SK-N-SH (cell line): ENCODE data around the gene LRTM2. TPM values are rescaled to one million over a fixed set of nuclear protein-coding genes. Genes with fewer than 3 reads are reported as not detected.

ENCODE experiments used
- CTCF ChIA-PET: fragments of 300-600, 350-600 bp; formaldehyde crosslinking; extraction: SDS; loops from one replicate; lab custom pipeline; 2021; lab: Yijun Ruan, JAX
- POLR2A ChIA-PET: fragments of 350-600 bp; sonication (Branson Sonifier 250); formaldehyde crosslinking; extraction: SDS; loops from one replicate; lab custom pipeline; 2020; ENCODE audit warnings: antibody characterized with exemption, inconsistent platforms; lab: Yijun Ruan, JAX
- DNase-seq: peaks from one replicate; pipeline ENCODE4 v3.0.0; 2012
- H2AFZ ChIP-seq: fragments of 200-600 bp; sonication (generic); 2 replicates; pipeline ENCODE4 v1.8.1; 2016; ENCODE audit warnings: antibody characterized with exemption, mild to moderate bottlenecking, low read depth
- H3F3A ChIP-seq: fragments of 200-600 bp; sonication (generic); replicated peaks from 2 replicates; pipeline ENCODE3; 2016; ENCODE audit warnings: antibody characterized with exemption, mild to moderate bottlenecking; ENCODE audit not compliant: insufficient read depth
- H3K27ac ChIP-seq, 2 experiments: fragments of 200-500 bp in 1 of 2; fragments of 200-600 bp in 1 of 2; sonication (Bioruptor generic) in 1 of 2; sonication (generic), shearing (Covaris generic) in 1 of 2; 2 replicates each; pipeline versions ENCODE4 v1.5.1 to v1.6.1; 2014 to 2016; ENCODE audit warnings: low read depth in 2 of 2, inconsistent platforms in 1 of 2, low read length in 1 of 2, mild to moderate bottlenecking in 1 of 2, mixed read lengths in 1 of 2
- H3K27me3 ChIP-seq: fragments of 200-600 bp; sonication (generic), shearing (Covaris generic); 2 replicates; pipeline ENCODE4 v1.6.1; 2016; ENCODE audit warnings: mixed run types; ENCODE audit not compliant: insufficient read depth
- H3K36me3 ChIP-seq, 2 experiments: fragments of 200-500 bp in 1 of 2; fragments of 200-600 bp in 1 of 2; sonication (Bioruptor generic) in 1 of 2; sonication (generic) in 1 of 2; replicated peaks in 1 of 2; 2 replicates each; pipeline versions ENCODE3 to v1.5.1; 2014 to 2016; ENCODE audit warnings: low read length in 1 of 2, mild to moderate bottlenecking in 1 of 2; ENCODE audit not compliant: insufficient read depth in 2 of 2, control insufficient read depth in 1 of 2
- H3K4me1 ChIP-seq, 2 experiments: fragments of 200-500 bp in 1 of 2; fragments of 200-600 bp in 1 of 2; sonication (Bioruptor generic) in 1 of 2; sonication (generic), shearing (Covaris generic) in 1 of 2; 2 replicates each; pipeline versions ENCODE4 v1.5.1 to v1.6.1; 2014 to 2016; ENCODE audit warnings: low read depth in 1 of 2, low read length in 1 of 2, mixed run types in 1 of 2; ENCODE audit not compliant: insufficient read depth in 2 of 2, control insufficient read depth in 1 of 2
- H3K4me2 ChIP-seq: fragments of 200-600 bp; sonication (generic), shearing (Covaris generic); 2 replicates; pipeline ENCODE4 v1.6.1; 2017; ENCODE audit warnings: mixed run types
- H3K4me3 ChIP-seq, 2 experiments: fragments of 200-500 bp in 1 of 2; fragments of 200-600 bp in 1 of 2; sonication (Bioruptor generic) in 1 of 2; sonication (generic), shearing (Covaris generic) in 1 of 2; 2 replicates each; pipeline versions ENCODE4 v1.5.1 to v1.8.1; 2014 to 2016; ENCODE audit warnings: low read depth in 2 of 2, inconsistent platforms in 1 of 2, low read length in 1 of 2, mild to moderate bottlenecking in 1 of 2, mixed read lengths in 1 of 2, moderate library complexity in 1 of 2
- H3K79me2 ChIP-seq: fragments of 200-600 bp; sonication (generic); 2 replicates; pipeline ENCODE4 v1.8.1; 2017; ENCODE audit warnings: mild to moderate bottlenecking; ENCODE audit not compliant: insufficient read depth
- H3K9ac ChIP-seq: fragments of 200-600 bp; sonication (generic); 2 replicates; pipeline ENCODE4 v1.6.1; 2017; ENCODE audit warnings: mixed run types
- H3K9me2 ChIP-seq: fragments of 200-600 bp; sonication (generic); 2 replicates; pipeline ENCODE4 v1.6.1; 2017; ENCODE audit warnings: mixed run types
- H3K9me3 ChIP-seq: fragments of 200-600 bp; sonication (generic); 2 replicates; pipeline ENCODE4 v1.6.1; 2017; ENCODE audit warnings: mixed run types, mild to moderate bottlenecking, moderate library complexity
- H4K20me1 ChIP-seq: fragments of 200-600 bp; sonication (generic); 2 replicates; pipeline ENCODE4 v1.6.1; 2017; ENCODE audit warnings: mild to moderate bottlenecking, mixed run types; ENCODE audit not compliant: insufficient read depth
- CHD2 ChIP-seq: fragments of 150-350 bp; IDR thresholded peaks from 2 replicates; pipeline ENCODE4 v1.6.1; 2018; ENCODE audit warnings: low read length; ENCODE audit not compliant: partially characterized antibody
- CTCF ChIP-seq: fragments of 200-600 bp; sonication (generic); IDR thresholded peaks from 2 replicates; pipeline ENCODE4 v1.6.1; 2017; ENCODE audit warnings: antibody characterized with exemption, mild to moderate bottlenecking, moderate library complexity
- ELF1 ChIP-seq: IDR thresholded peaks from 2 replicates; pipeline ENCODE4 v1.4.0; 2012
- EP300 ChIP-seq, 2 experiments: IDR thresholded peaks; 2 replicates each; pipeline versions ENCODE4 v1.4.0 to v1.6.1; 2012; ENCODE audit warnings: borderline replicate concordance in 1 of 2, low read depth in 1 of 2, low read length in 1 of 2
- FOSL2 ChIP-seq: IDR thresholded peaks from 2 replicates; pipeline ENCODE4 v1.4.0; 2012; ENCODE audit warnings: low read depth, mild to moderate bottlenecking, moderate library complexity, borderline replicate concordance
- FOXJ3 ChIP-seq: sonication (generic); formaldehyde crosslinking; IDR thresholded peaks from 2 replicates; pipeline ENCODE4 v1.5.1; 2020; ENCODE audit warnings: mild to moderate bottlenecking, missing genetic modification reagents
- FOXM1 ChIP-seq: IDR thresholded peaks from 2 replicates; pipeline ENCODE4 v1.4.0; 2012; ENCODE audit warnings: low read depth, mild to moderate bottlenecking
- GATA2 ChIP-seq: sonication (generic); formaldehyde crosslinking; IDR thresholded peaks from 2 replicates; pipeline ENCODE4 v1.5.0; 2020; ENCODE audit warnings: mild to moderate bottlenecking, missing genetic modification reagents
- NFIC ChIP-seq: IDR thresholded peaks from 2 replicates; pipeline ENCODE4 v1.4.0; 2012; ENCODE audit warnings: borderline replicate concordance
- POLR2AphosphoS5 ChIP-seq: IDR thresholded peaks from 2 replicates; pipeline ENCODE4 v1.6.1; 2012; ENCODE audit warnings: low read depth, low read length
- RAD21 ChIP-seq: IDR thresholded peaks from 2 replicates; pipeline ENCODE4 v1.6.1; 2012; ENCODE audit warnings: mild to moderate bottlenecking, low read length
- RCOR1 ChIP-seq: fragments of 150-350 bp; IDR thresholded peaks from 2 replicates; pipeline ENCODE4 v1.6.1; 2017; ENCODE audit warnings: antibody characterized with exemption, low read length
- REST ChIP-seq: IDR thresholded peaks from 2 replicates; pipeline ENCODE4 v1.6.1; 2012; ENCODE audit warnings: mild to moderate bottlenecking, low read depth, low read length, moderate library complexity
- RFX5 ChIP-seq: IDR thresholded peaks from 2 replicates; pipeline ENCODE4 v1.6.1; 2012; ENCODE audit warnings: mild to moderate bottlenecking, improper control_type of control experiment, low read length
- SIN3A ChIP-seq: IDR thresholded peaks from 2 replicates; pipeline ENCODE4 v1.6.1; 2012; ENCODE audit warnings: low read depth, mild to moderate bottlenecking, low read length, moderate library complexity, borderline replicate concordance
- TCF12 ChIP-seq: IDR thresholded peaks from 2 replicates; pipeline ENCODE4 v1.4.0; 2012
- TEAD4 ChIP-seq: IDR thresholded peaks from 2 replicates; pipeline ENCODE4 v1.4.0; 2012; ENCODE audit warnings: mild to moderate bottlenecking, borderline replicate concordance; ENCODE audit not compliant: insufficient read depth
- USF2 ChIP-seq: fragments of 150-350 bp; IDR thresholded peaks from 2 replicates; pipeline ENCODE4 v1.6.1; 2017; ENCODE audit warnings: antibody characterized with exemption, low read length, low read depth, borderline replicate concordance
- WGBS: methylation state at CpG from one replicate; pipeline ENCODE4 v1.1.6; 2017; ENCODE audit warnings: low lambda C conversion rate; 5-methylcytosine and 5-hydroxymethylcytosine counted together
- polyA plus RNA-seq, 3 experiments: library from polyadenylated mRNA; depleted of rRNA; stranded (reverse); fragments of >200 nt; gene quantifications; 2 replicates each; pipeline ENCODE4 v1.2.3, GENCODE V29; 2012

Gene LRTM2
- polyA plus RNA-seq, 1 of the 3 experiments (the other 2 are of a cell fraction): not detected

GRCh38 chr12:1805441-1806081 lies 14.8 kb upstream of the LRTM2 start:
- ChIA-PET POLR2A (no interaction called here), CTCF (interaction anchor here (1.0 to 17.5 kb wide), 3 partner anchors 10 to 134 kb away, joined by 3 to 349 read pairs (median 3); no protein-coding TSS in a partner anchor)

GRCh38 chr12:1806301-1807086 lies 13.9 kb upstream of the LRTM2 start:
- H2AFZ ChIP-seq: no peak overlapping the region
- CTCF ChIA-PET: interaction anchor here (1.1 to 17.5 kb wide), 2 partner anchors 10 to 133 kb away, joined by 6 to 349 read pairs; no protein-coding TSS in a partner anchor
- WGBS: 79% methylated on average over 5 of the region's 7 CpGs
- TF ChIP-seq CHD2 (no peak), USF2 (no peak), FOXM1 (no peak), FOSL2 (no peak), SIN3A (no peak), FOXJ3 (CRISPR knock-in tag) (no peak), TEAD4 (no peak), TCF12 (no peak), POLR2AphosphoS5 (no peak), CTCF (no peak)

More at GRCh38 chr12:1805441-1806081, 14.8 kb upstream of the LRTM2 start:
- H3K4me1 ChIP-seq: peaks cover 0 to 20% of the 10 kb centered on the region in 2 experiments; a peak in 1 of 4 replicates
- no peak for TF ChIP-seq EP300 (IDR thresholded peaks at IDR 0.05; ENCODE audit: borderline replicate concordance in 1 of 2, low read depth in 1 of 2, low read length in 1 of 2)
- no peak for TF ChIP-seq FOXM1
- no peak for TF ChIP-seq SIN3A
- no peak for TF ChIP-seq NFIC
- no peak for TF ChIP-seq RCOR1
- TF ChIP-seq REST: no peak
- no peak for TF ChIP-seq ELF1
- TF ChIP-seq GATA2 (CRISPR knock-in tag): no peak
- no peak for TF ChIP-seq RAD21
- no peak for TF ChIP-seq RFX5
- TF ChIP-seq TCF12: no peak
- H3K27ac ChIP-seq: no peak overlapping the region; a peak in 1 of 4 replicates
- no peak for DNase-seq
- no peak overlapping the region for H2AFZ ChIP-seq
- H3K9me3 ChIP-seq: no peaks in the 10 kb centered on the region
- H3K79me2 ChIP-seq: no peaks in the 10 kb centered on the region
- no peaks in the 10 kb centered on the region for H3K9me2 ChIP-seq
- H3K9ac ChIP-seq: no peak overlapping the region
- H3K27me3 ChIP-seq: no peaks in the 10 kb centered on the region
- no peak overlapping the region for H3K4me2 ChIP-seq
- 87% methylated on average over 13 of the region's 16 CpGs for WGBS
- no peaks in the 10 kb centered on the region for H3F3A ChIP-seq
- H4K20me1 ChIP-seq: no peaks in the 10 kb centered on the region
- no peak overlapping the region for H3K4me3 ChIP-seq
- no peaks in the 10 kb centered on the region for H3K36me3 ChIP-seq

More at GRCh38 chr12:1806301-1807086, 13.9 kb upstream of the LRTM2 start:
- H3F3A ChIP-seq: no peaks in the 10 kb centered on the region
- no peak overlapping the region; a peak in 1 of 4 replicates for H3K27ac ChIP-seq
- H3K9me3 ChIP-seq: no peaks in the 10 kb centered on the region
- POLR2A ChIA-PET: no interaction called here
- no peaks in the 10 kb centered on the region for H3K79me2 ChIP-seq
- no peak overlapping the region for H3K9ac ChIP-seq
- peaks cover 0 to 11% of the 10 kb centered on the region in 2 experiments; a peak in 1 of 4 replicates for H3K4me1 ChIP-seq
- no peak overlapping the region for H3K4me2 ChIP-seq
- no peak for DNase-seq
- H3K9me2 ChIP-seq: no peaks in the 10 kb centered on the region
- H4K20me1 ChIP-seq: no peaks in the 10 kb centered on the region
- H3K27me3 ChIP-seq: no peaks in the 10 kb centered on the region
- no peak overlapping the region for H3K4me3 ChIP-seq
- H3K36me3 ChIP-seq: no peaks in the 10 kb centered on the region
